PFSK-1 (cell line): ENCODE data around the gene PPTC7.

Source experiments
- FOXP2 ChIP-seq: optimal IDR thresholded peaks from 2 replicates; pipeline ENCODE3; 2011; ENCODE audit warnings: borderline replicate concordance, control low read depth, inconsistent platforms; ENCODE audit not compliant: insufficient read depth; ENCODE audit errors: extremely low read length, extremely low read depth
- POLR2AphosphoS5 ChIP-seq: IDR thresholded peaks from 2 replicates; pipeline ENCODE4 v1.6.1; 2012; ENCODE audit warnings: low read depth, mild to moderate bottlenecking, control low read depth, low read length, moderate library complexity
- REST ChIP-seq, 2 experiments: IDR thresholded peaks; 2 replicates each; pipeline versions ENCODE4 v1.6.1 to v1.8.0; 2011 to 2012; ENCODE audit warnings: low read depth in 2 of 2, low read length in 2 of 2, control low read depth in 1 of 2, inconsistent platforms in 1 of 2, mild to moderate bottlenecking in 1 of 2, moderate library complexity in 1 of 2; ENCODE audit not compliant: insufficient read depth in 1 of 2
- SIN3A ChIP-seq: IDR thresholded peaks from 2 replicates; pipeline ENCODE4 v1.6.1; 2012; ENCODE audit warnings: mild to moderate bottlenecking, low read length, moderate library complexity, borderline replicate concordance; ENCODE audit not compliant: insufficient read depth
- TAF1 ChIP-seq: IDR thresholded peaks from 2 replicates; pipeline ENCODE4 v1.6.1; 2012; ENCODE audit warnings: low read length, control low read depth, borderline replicate concordance; ENCODE audit not compliant: insufficient read depth

GRCh38 chr12:110576504-110576903 is 6.6 kb downstream of the PPTC7 start:
- no peak for TF ChIP-seq TAF1
- TF ChIP-seq SIN3A = no peak
- no peak for TF ChIP-seq FOXP2
- TF ChIP-seq POLR2AphosphoS5 = no peak
- no peak for TF ChIP-seq REST (IDR thresholded peaks at IDR 0.05; ENCODE audit: insufficient read depth in 1 of 2, low read depth in 2 of 2, low read length in 2 of 2)
